Epithelial cell of proximal tubule (primary cell): ENCODE results near the gene OSR1. TPM values are rescaled to one million over a fixed set of nuclear protein-coding genes. Genes with fewer than 3 reads are reported as not detected.
"Not testable (repeated sequence)": the region's sequence is repeated elsewhere in the genome, so short reads cannot be mapped to it uniquely, and the experiment has no call there.

Experiments
- DNase-seq: peaks from one replicate; pipeline ENCODE4 v3.0.0-alpha.2; 2011; ENCODE audit warnings: low read depth
- H3K4me3 ChIP-seq: 2 replicates; pipeline ENCODE4 v1.5.1; 2011; ENCODE audit warnings: low read depth, mild to moderate bottlenecking, low read length
- total RNA-seq: library from RNA; depleted of rRNA; stranded (reverse); fragments of >200 nt; gene quantifications from 2 replicates; pipeline ENCODE4 v1.2.3, GENCODE V29; 2015
- TF ChIP-seq, protein P1 (sequence below): conservative IDR thresholded peaks from 2 replicates; pipeline ENCODE4 v1.5.1; 2012; ENCODE audit warnings: low read depth, mild to moderate bottlenecking, low read length

OSR1 gene
- not detected in 2 replicates for total RNA-seq

- H3K4me3 ChIP-seq: peak within 1 kb of the TSS; percentile 75
- TF ChIP-seq, protein P1, sequence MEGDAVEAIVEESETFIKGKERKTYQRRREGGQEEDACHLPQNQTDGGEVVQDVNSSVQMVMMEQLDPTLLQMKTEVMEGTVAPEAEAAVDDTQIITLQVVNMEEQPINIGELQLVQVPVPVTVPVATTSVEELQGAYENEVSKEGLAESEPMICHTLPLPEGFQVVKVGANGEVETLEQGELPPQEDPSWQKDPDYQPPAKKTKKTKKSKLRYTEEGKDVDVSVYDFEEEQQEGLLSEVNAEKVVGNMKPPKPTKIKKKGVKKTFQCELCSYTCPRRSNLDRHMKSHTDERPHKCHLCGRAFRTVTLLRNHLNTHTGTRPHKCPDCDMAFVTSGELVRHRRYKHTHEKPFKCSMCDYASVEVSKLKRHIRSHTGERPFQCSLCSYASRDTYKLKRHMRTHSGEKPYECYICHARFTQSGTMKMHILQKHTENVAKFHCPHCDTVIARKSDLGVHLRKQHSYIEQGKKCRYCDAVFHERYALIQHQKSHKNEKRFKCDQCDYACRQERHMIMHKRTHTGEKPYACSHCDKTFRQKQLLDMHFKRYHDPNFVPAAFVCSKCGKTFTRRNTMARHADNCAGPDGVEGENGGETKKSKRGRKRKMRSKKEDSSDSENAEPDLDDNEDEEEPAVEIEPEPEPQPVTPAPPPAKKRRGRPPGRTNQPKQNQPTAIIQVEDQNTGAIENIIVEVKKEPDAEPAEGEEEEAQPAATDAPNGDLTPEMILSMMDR: no peak
- no peak for DNase-seq
These were observed at the start of gene OSR1 for GRCh38 chr2:19358242-19359020. OSR1 (minus strand) TSS chr2:19358623; CDS start chr2:19353805, 4,818 bp downstream.

DNA sequence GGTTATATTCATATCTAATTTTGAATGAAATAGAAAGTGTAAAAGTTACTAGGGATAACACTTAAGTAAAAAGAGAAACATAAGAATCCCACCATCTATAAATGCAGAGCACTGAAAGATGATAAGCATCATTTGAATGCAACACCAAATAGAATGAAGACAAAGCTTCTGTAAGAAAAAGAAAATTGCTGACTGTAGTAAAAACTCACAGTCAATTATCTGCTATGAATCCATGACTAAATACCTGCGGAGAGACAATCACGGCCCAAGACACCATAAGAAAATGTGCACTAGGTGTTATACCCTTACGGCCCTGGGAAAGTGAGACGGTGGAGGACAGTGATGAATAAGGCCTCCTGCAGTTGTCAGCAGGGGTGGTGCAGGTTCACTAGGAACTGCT, 45.4 kb upstream of the OSR1 start:
- TF ChIP-seq, protein P1: no peak
- no peak for DNase-seq
- no peak overlapping the region for H3K4me3 ChIP-seq

GRCh38 chr2:19392191-19392590, 33.8 kb upstream of the OSR1 start:
- TF ChIP-seq, protein P1: no peak
- no peak overlapping the region for H3K4me3 ChIP-seq
- DNase-seq: no peak

GRCh38 chr2:19389469-19389868, 31.0 kb upstream of the OSR1 start:
- DNase-seq, H3K4me3 ChIP-seq: not testable (repeated sequence)

- no peak overlapping the region for H3K4me3 ChIP-seq
- TF ChIP-seq, protein P1: no peak
- no peak for DNase-seq
These were observed 22.1 kb upstream of the OSR1 start for GRCh38 chr2:19380532-19380931.

- TF ChIP-seq, protein P1: no peak
- DNase-seq: no peak
- no peak overlapping the region for H3K4me3 ChIP-seq
These were observed 20.5 kb upstream of the OSR1 start for GRCh38 chr2:19378939-19379338.

DNA sequence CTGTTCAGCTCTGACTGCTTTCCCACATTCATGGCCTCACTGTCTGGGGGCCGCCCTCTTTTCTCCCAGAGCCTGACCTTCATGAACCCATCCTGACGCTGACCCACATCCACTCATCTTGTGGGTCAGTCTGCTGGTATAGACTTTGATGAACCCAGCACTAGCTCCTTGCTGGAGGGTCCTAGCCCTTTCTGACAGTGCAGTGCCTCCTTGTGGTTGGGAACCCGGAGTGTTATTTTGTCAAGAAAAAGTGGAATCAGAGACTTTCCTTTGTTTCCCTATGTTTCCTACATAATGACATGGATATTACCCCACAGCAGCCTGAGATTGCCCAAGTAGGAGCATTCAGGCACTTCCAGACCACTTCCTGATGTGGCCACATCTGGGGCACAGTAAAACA, 19.3 kb upstream of the OSR1 start:
- H3K4me3 ChIP-seq: no peak overlapping the region
- no peak for DNase-seq
- TF ChIP-seq, protein P1: no peak
